Measurements from ENCODE around the gene ZNF710. TPM values are rescaled to one million over a fixed set of nuclear protein-coding genes. Genes with fewer than 3 reads are reported as not detected.

Gene ZNF710
- total RNA-seq, 1 experiment from 2014 or later, result 10.0 TPM

- no peak overlapping the region for H3K4me3 ChIP-seq (replicated peaks in 1 of 2; ENCODE audit: low read depth in 1 of 2, low read length in 2 of 2)
- no peaks in the 10 kb centered on the region for H3K36me3 ChIP-seq (ENCODE audit: control insufficient read depth in 1 of 2, insufficient read depth in 2 of 2, low read length in 2 of 2)
- intact Hi-C loops (cut with micrococcal nuclease), result no loop called here
- H3K4me2 ChIP-seq (ENCODE audit: low read length), result no peak overlapping the region
- no peaks in the 10 kb centered on the region for H3K9me2 ChIP-seq (ENCODE audit: insufficient read depth)
- no peaks in the 10 kb centered on the region for H3K27me3 ChIP-seq (ENCODE audit: insufficient read depth, low read length)
- ChIA-PET RAD21 (ENCODE audit: low non-redundant PET in 1 of 2, low total read pairs in 2 of 2, uncharacterized antibody in 2 of 2, unreplicated experiment in 2 of 2) (no interaction called here), POLR2A (no interaction called here), CTCF (no interaction called here)
- peaks cover 0 to 10% of the 10 kb centered on the region in 2 experiments; a peak in 1 of 4 replicates for H3K4me1 ChIP-seq (ENCODE audit: control insufficient read depth in 1 of 2, insufficient read depth in 2 of 2, low read length in 2 of 2)
- DNase-seq (ENCODE audit: low read depth, low spot score) (no peak), ATAC-seq (no peak)
- H2AFZ ChIP-seq (ENCODE audit: low read depth, low read length, poor library complexity, severe bottlenecking), result no peak overlapping the region
- TF ChIP-seq EGR1 (IDR thresholded peaks at IDR 0.05; ENCODE audit: low read depth), result no peak
- TF ChIP-seq ATF3 (IDR thresholded peaks at IDR 0.05), result no peak
- no peak for TF ChIP-seq RAD21 (IDR thresholded peaks at IDR 0.05; ENCODE audit: low read depth)
- no peak for TF ChIP-seq SP1 (IDR thresholded peaks at IDR 0.05; ENCODE audit: low read depth)
- TF ChIP-seq MAX (IDR thresholded peaks at IDR 0.05), result no peak
- no peak for TF ChIP-seq FOSL1 (IDR thresholded peaks at IDR 0.05; ENCODE audit: low read depth)
- no peak for TF ChIP-seq SRF (IDR thresholded peaks at IDR 0.05; ENCODE audit: low read depth)
- no peaks in the 10 kb centered on the region for H3K79me2 ChIP-seq (ENCODE audit: insufficient read depth, low read length)
- no peaks in the 10 kb centered on the region for H4K20me1 ChIP-seq (ENCODE audit: insufficient read depth)
- no peaks in the 10 kb centered on the region for H3K9me3 ChIP-seq (ENCODE audit: control insufficient read depth in 1 of 2, insufficient read depth in 1 of 2, low read depth in 1 of 2, low read length in 2 of 2)
- no peak overlapping the region for H3K9ac ChIP-seq (ENCODE audit: low read length)
- H3K27ac ChIP-seq (ENCODE audit: low read depth, low read length), result no peak overlapping the region
- no TSS peak for BruUV-seq (replicated peaks)
Measured at GRCh38 chr15:90056529-90056928, 55.4 kb downstream of the ZNF710 start.

DNA sequence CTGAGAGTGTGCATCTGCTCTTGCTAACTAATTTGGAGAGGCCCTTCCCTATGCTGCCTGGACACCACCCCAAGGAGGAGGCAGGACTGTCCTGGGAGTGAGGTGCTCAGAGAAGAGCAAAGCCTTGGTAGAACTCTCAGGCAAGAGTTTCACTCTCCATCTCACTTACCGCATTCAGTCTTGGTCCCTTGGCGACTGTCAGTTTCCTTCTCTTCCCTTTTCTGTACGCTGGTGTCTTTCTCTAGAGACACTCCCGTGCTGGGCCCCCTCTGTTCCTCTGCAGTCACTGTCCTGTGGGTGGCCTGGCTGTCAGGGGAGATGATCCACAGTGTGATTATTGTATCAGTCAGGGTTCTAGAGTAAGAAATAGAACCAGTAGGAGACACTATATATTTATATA, 57.2 kb downstream of the ZNF710 start:
- no peak for ATAC-seq
- H3K36me3 ChIP-seq (ENCODE audit: control insufficient read depth in 1 of 2, insufficient read depth in 2 of 2, low read length in 2 of 2), result no peaks in the 10 kb centered on the region
- intact Hi-C loops (cut with micrococcal nuclease), result no loop called here
- ChIA-PET POLR2A (no interaction called here), RAD21 (ENCODE audit: low non-redundant PET in 1 of 2, low total read pairs in 2 of 2, uncharacterized antibody in 2 of 2, unreplicated experiment in 2 of 2) (no interaction called here), CTCF (no interaction called here)
- H3K27me3 ChIP-seq (ENCODE audit: insufficient read depth, low read length), result no peaks in the 10 kb centered on the region
- no peak overlapping the region for H3K27ac ChIP-seq (ENCODE audit: low read depth, low read length)
- H2AFZ ChIP-seq (ENCODE audit: low read depth, low read length, poor library complexity, severe bottlenecking), result no peak overlapping the region
- H3K9me2 ChIP-seq (ENCODE audit: insufficient read depth), result no peaks in the 10 kb centered on the region
- no peak overlapping the region for H3K4me2 ChIP-seq (ENCODE audit: low read length)
- DNase-seq (ENCODE audit: low read depth, low spot score), result no peak
- no peaks in the 10 kb centered on the region for H4K20me1 ChIP-seq (ENCODE audit: insufficient read depth)
- TF ChIP-seq ELF1 (IDR thresholded peaks at IDR 0.05; ENCODE audit: borderline replicate concordance, low read depth) (no peak), MAX (IDR thresholded peaks at IDR 0.05) (no peak), TCF7L2 (IDR thresholded peaks at IDR 0.05; ENCODE audit: borderline replicate concordance, extremely low read depth, insufficient read depth, insufficient read length) (no peak), SIN3A (IDR thresholded peaks at IDR 0.05; ENCODE audit: low read depth) (no peak), FOSL1 (IDR thresholded peaks at IDR 0.05; ENCODE audit: low read depth) (no peak), ZBTB33 (IDR thresholded peaks at IDR 0.05; ENCODE audit: extremely low read depth, insufficient replicate concordance, low read length) (no peak), POLR2AphosphoS5 (IDR thresholded peaks at IDR 0.05; ENCODE audit: low read depth, low read length) (no peak), CEBPB (IDR thresholded peaks at IDR 0.05; ENCODE audit: low read depth) (no peak)
- TF ChIP-seq, protein P1, sequence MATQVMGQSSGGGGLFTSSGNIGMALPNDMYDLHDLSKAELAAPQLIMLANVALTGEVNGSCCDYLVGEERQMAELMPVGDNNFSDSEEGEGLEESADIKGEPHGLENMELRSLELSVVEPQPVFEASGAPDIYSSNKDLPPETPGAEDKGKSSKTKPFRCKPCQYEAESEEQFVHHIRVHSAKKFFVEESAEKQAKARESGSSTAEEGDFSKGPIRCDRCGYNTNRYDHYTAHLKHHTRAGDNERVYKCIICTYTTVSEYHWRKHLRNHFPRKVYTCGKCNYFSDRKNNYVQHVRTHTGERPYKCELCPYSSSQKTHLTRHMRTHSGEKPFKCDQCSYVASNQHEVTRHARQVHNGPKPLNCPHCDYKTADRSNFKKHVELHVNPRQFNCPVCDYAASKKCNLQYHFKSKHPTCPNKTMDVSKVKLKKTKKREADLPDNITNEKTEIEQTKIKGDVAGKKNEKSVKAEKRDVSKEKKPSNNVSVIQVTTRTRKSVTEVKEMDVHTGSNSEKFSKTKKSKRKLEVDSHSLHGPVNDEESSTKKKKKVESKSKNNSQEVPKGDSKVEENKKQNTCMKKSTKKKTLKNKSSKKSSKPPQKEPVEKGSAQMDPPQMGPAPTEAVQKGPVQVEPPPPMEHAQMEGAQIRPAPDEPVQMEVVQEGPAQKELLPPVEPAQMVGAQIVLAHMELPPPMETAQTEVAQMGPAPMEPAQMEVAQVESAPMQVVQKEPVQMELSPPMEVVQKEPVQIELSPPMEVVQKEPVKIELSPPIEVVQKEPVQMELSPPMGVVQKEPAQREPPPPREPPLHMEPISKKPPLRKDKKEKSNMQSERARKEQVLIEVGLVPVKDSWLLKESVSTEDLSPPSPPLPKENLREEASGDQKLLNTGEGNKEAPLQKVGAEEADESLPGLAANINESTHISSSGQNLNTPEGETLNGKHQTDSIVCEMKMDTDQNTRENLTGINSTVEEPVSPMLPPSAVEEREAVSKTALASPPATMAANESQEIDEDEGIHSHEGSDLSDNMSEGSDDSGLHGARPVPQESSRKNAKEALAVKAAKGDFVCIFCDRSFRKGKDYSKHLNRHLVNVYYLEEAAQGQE (IDR thresholded peaks at IDR 0.05; ENCODE audit: low read depth), result no peak
- H3K4me1 ChIP-seq (ENCODE audit: control insufficient read depth in 1 of 2, insufficient read depth in 2 of 2, low read length in 2 of 2), result peaks cover 3 to 17% of the 10 kb centered on the region in 2 experiments; a peak in 3 of 4 replicates
- no peak overlapping the region for H3K4me3 ChIP-seq (replicated peaks in 1 of 2; ENCODE audit: low read depth in 1 of 2, low read length in 2 of 2)
- BruUV-seq (replicated peaks), result no TSS peak
- H3K9me3 ChIP-seq (ENCODE audit: control insufficient read depth in 1 of 2, insufficient read depth in 1 of 2, low read depth in 1 of 2, low read length in 2 of 2), result no peaks in the 10 kb centered on the region
- no peaks in the 10 kb centered on the region for H3K79me2 ChIP-seq (ENCODE audit: insufficient read depth, low read length)
- no peak overlapping the region for H3K9ac ChIP-seq (ENCODE audit: low read length)
